Astrocyte (in vitro differentiated cells and primary cell): ENCODE results near the gene TMEM266. TPM values are rescaled to one million over a fixed set of nuclear protein-coding genes. Genes with fewer than 3 reads are reported as not detected.

Source experiments
- DNase-seq: peaks from one replicate; pipeline ENCODE4 v3.0.0-alpha.2; 2010; ENCODE audit warnings: low read depth
- FAIRE-seq: peaks from 2 replicates; lab custom pipeline; 2011; peaks lifted over from hg19 to GRCh38; lab: Jason Lieb, UNC
- H2AFZ ChIP-seq: 2 replicates; pipeline ENCODE4 v1.6.0; 2012; ENCODE audit warnings: low read depth, low read length, inconsistent platforms
- H3K27ac ChIP-seq: 2 replicates; pipeline ENCODE4 v1.5.1; 2011; ENCODE audit warnings: low read depth, low read length, inconsistent platforms
- H3K27me3 ChIP-seq: 2 replicates; pipeline ENCODE4 v1.6.0; 2011; ENCODE audit warnings: low read length, inconsistent platforms; ENCODE audit not compliant: insufficient read depth
- H3K36me3 ChIP-seq: 2 replicates; pipeline ENCODE4 v1.5.1; 2011; ENCODE audit warnings: low read length, inconsistent platforms; ENCODE audit not compliant: insufficient read depth
- H3K4me1 ChIP-seq: 2 replicates; pipeline ENCODE4 v1.5.1; 2011; ENCODE audit warnings: low read length, inconsistent platforms; ENCODE audit not compliant: insufficient read depth
- H3K4me2 ChIP-seq: 2 replicates; pipeline ENCODE4 v1.6.0; 2012; ENCODE audit warnings: low read length, inconsistent platforms
- H3K4me3 ChIP-seq: 2 replicates; pipeline ENCODE4 v1.5.1; 2011; ENCODE audit warnings: low read depth, mild to moderate bottlenecking, low read length, inconsistent platforms; ENCODE audit not compliant: insufficient read depth
- H3K79me2 ChIP-seq: 2 replicates; pipeline ENCODE4 v1.6.0; 2012; ENCODE audit warnings: mild to moderate bottlenecking, low read length, inconsistent platforms; ENCODE audit not compliant: insufficient read depth
- H3K9ac ChIP-seq: 2 replicates; pipeline ENCODE4 v1.6.0; 2012; ENCODE audit warnings: mild to moderate bottlenecking, low read length, inconsistent platforms
- H3K9me3 ChIP-seq: 2 replicates; pipeline ENCODE4 v1.5.1; 2012; ENCODE audit warnings: low read depth, mild to moderate bottlenecking, low read length, inconsistent platforms; ENCODE audit not compliant: insufficient read depth
- H4K20me1 ChIP-seq: 2 replicates; pipeline ENCODE4 v1.6.0; 2012; ENCODE audit warnings: low read length, inconsistent platforms; ENCODE audit not compliant: insufficient read depth
- H3K27ac Mint-ChIP-seq: one replicate; pipeline ENCODE4 v1.8.0; 2021; ENCODE audit warnings: mild to moderate bottlenecking, mixed read lengths; ENCODE audit not compliant: unreplicated experiment
- H3K27me3 Mint-ChIP-seq: one replicate; pipeline ENCODE4 v1.8.0; 2021; ENCODE audit warnings: low read depth, mixed read lengths; ENCODE audit not compliant: unreplicated experiment
- H3K36me3 Mint-ChIP-seq: one replicate; pipeline ENCODE4 v1.8.0; 2021; ENCODE audit warnings: low read depth, mixed read lengths; ENCODE audit not compliant: unreplicated experiment
- H3K4me1 Mint-ChIP-seq: one replicate; pipeline ENCODE4 v1.8.0; 2021; ENCODE audit warnings: low read depth, mixed read lengths; ENCODE audit not compliant: unreplicated experiment
- H3K4me3 Mint-ChIP-seq: one replicate; pipeline ENCODE4 v1.8.0; 2021; ENCODE audit warnings: mild to moderate bottlenecking, moderate library complexity, mixed read lengths; ENCODE audit not compliant: unreplicated experiment
- H3K9me3 Mint-ChIP-seq: one replicate; pipeline ENCODE4 v1.8.0; 2021; ENCODE audit warnings: mild to moderate bottlenecking, mixed read lengths; ENCODE audit not compliant: unreplicated experiment
- CTCF ChIP-seq: IDR thresholded peaks from 2 replicates; pipeline ENCODE4 v1.5.1; 2011; ENCODE audit warnings: low read depth, mild to moderate bottlenecking, inconsistent platforms, low read length, moderate library complexity; ENCODE audit not compliant: insufficient read depth
- EZH2 ChIP-seq: IDR thresholded peaks from 2 replicates; pipeline ENCODE4 v1.6.1; 2012; ENCODE audit warnings: mild to moderate bottlenecking, low read length, inconsistent platforms; ENCODE audit not compliant: insufficient read depth
- total RNA-seq: library from RNA; stranded (reverse); gene quantifications from 2 replicates; pipeline ENCODE4 v1.2.1, GENCODE V29; 2021

Gene TMEM266
- total RNA-seq, 1 donor from 2014 or later, result 0.36 TPM

GRCh38 chr15:76073554-76073953 is 13.8 kb downstream of the TMEM266 start:
- FAIRE-seq, result no peak

GRCh38 chr15:76075046-76075445 is 15.3 kb downstream of the TMEM266 start:
- no peaks in the 10 kb centered on the region for H3K27me3 Mint-ChIP-seq
- Histone ChIP-seq H3K9ac (no peak overlapping the region), H3K27ac (no peak overlapping the region), H3K36me3 (no peaks in the 10 kb centered on the region), H4K20me1 (no peaks in the 10 kb centered on the region), H3K4me1 (no peaks in the 10 kb centered on the region), H3K79me2 (no peaks in the 10 kb centered on the region), H2AFZ (no peak overlapping the region), H3K9me3 (no peaks in the 10 kb centered on the region), H3K27me3 (peaks cover 2% of the 10 kb centered on the region), H3K4me2 (no peak overlapping the region), H3K4me3 (no peak overlapping the region)
- no peaks in the 10 kb centered on the region for H3K4me1 Mint-ChIP-seq
- DNase-seq (no peak), FAIRE-seq (no peak)
- H3K9me3 Mint-ChIP-seq, result no peaks in the 10 kb centered on the region
- H3K27ac Mint-ChIP-seq, result no peak overlapping the region
- H3K4me3 Mint-ChIP-seq, result no peak overlapping the region
- H3K36me3 Mint-ChIP-seq, result no peaks in the 10 kb centered on the region
- TF ChIP-seq CTCF (no peak), EZH2 (no peak)

More at GRCh38 chr15:76073554-76073953, 13.8 kb downstream of the TMEM266 start:
- no peak for DNase-seq
- Histone ChIP-seq H3K4me2 (no peak overlapping the region), H3K27me3 (peaks cover 4% of the 10 kb centered on the region), H4K20me1 (no peaks in the 10 kb centered on the region), H3K36me3 (no peaks in the 10 kb centered on the region), H2AFZ (no peak overlapping the region), H3K79me2 (no peaks in the 10 kb centered on the region), H3K27ac (no peak overlapping the region), H3K9ac (no peak overlapping the region), H3K4me3 (no peak overlapping the region), H3K9me3 (no peaks in the 10 kb centered on the region), H3K4me1 (no peaks in the 10 kb centered on the region)
- no peaks in the 10 kb centered on the region for H3K27me3 Mint-ChIP-seq
- H3K4me3 Mint-ChIP-seq, result no peak overlapping the region
- H3K4me1 Mint-ChIP-seq, result no peaks in the 10 kb centered on the region
- no peaks in the 10 kb centered on the region for H3K9me3 Mint-ChIP-seq
- H3K27ac Mint-ChIP-seq, result no peak overlapping the region
- TF ChIP-seq CTCF, result no peak
- no peak for TF ChIP-seq EZH2
- no peaks in the 10 kb centered on the region for H3K36me3 Mint-ChIP-seq

GRCh38 chr15:76078285-76078877 is 18.6 kb downstream of the TMEM266 start:
- no peak overlapping the region for H3K27ac ChIP-seq
- TF ChIP-seq CTCF (no peak), EZH2 (no peak)
- H3K27me3 Mint-ChIP-seq, result peaks cover 3% of the 10 kb centered on the region
- no peak for FAIRE-seq
- no peaks in the 10 kb centered on the region for H3K4me1 ChIP-seq
- no peaks in the 10 kb centered on the region for H3K36me3 ChIP-seq
- H4K20me1 ChIP-seq, result no peaks in the 10 kb centered on the region
- H3K9me3 ChIP-seq, result no peaks in the 10 kb centered on the region
- no peak overlapping the region for H3K9ac ChIP-seq
- DNase-seq, result no peak
- H3K36me3 Mint-ChIP-seq, result no peaks in the 10 kb centered on the region
- no peaks in the 10 kb centered on the region for H3K79me2 ChIP-seq
- H3K27ac Mint-ChIP-seq, result no peak overlapping the region
- no peaks in the 10 kb centered on the region for H3K27me3 ChIP-seq
- no peak overlapping the region for H3K4me2 ChIP-seq
- H3K4me1 Mint-ChIP-seq, result no peaks in the 10 kb centered on the region
- no peak overlapping the region for H3K4me3 Mint-ChIP-seq
- no peak overlapping the region for H3K4me3 ChIP-seq
- H2AFZ ChIP-seq, result no peak overlapping the region
- no peaks in the 10 kb centered on the region for H3K9me3 Mint-ChIP-seq
